GM18858 (cell line): Measurements from ENCODE around the gene VWA8.
"Not testable (repeated sequence)": the region's sequence is repeated elsewhere in the genome, so short reads cannot be mapped to it uniquely, and the experiment has no call there.

Experiments used
- ATAC-seq: cut with Tn5 transposase; IDR thresholded peaks from one replicate; pipeline ENCODE4 v1.9.1; 2021; ENCODE audit not compliant: unreplicated experiment

The VWA8 gene

DNA sequence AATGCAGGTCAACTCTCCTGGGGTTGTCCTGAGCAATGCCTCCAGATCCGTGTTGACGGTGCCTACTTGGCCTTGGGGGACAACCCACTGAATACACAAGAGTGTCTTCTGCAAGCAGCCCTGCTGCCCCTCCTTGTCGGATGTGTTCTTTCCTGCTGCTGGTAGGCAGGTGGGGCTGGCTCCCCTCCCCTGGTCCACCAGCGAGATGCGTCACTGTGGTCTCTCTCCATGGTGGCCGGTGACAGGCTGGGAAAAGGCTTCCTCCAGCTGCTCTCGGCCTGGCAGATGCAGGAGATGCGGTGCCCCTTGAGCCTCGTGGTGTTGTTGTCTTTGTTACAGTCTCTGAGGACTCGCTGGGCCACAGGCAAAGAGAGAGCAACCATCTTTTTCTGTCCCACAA is 418.6 kb downstream of the VWA8 start:
- no peak for ATAC-seq

DNA sequence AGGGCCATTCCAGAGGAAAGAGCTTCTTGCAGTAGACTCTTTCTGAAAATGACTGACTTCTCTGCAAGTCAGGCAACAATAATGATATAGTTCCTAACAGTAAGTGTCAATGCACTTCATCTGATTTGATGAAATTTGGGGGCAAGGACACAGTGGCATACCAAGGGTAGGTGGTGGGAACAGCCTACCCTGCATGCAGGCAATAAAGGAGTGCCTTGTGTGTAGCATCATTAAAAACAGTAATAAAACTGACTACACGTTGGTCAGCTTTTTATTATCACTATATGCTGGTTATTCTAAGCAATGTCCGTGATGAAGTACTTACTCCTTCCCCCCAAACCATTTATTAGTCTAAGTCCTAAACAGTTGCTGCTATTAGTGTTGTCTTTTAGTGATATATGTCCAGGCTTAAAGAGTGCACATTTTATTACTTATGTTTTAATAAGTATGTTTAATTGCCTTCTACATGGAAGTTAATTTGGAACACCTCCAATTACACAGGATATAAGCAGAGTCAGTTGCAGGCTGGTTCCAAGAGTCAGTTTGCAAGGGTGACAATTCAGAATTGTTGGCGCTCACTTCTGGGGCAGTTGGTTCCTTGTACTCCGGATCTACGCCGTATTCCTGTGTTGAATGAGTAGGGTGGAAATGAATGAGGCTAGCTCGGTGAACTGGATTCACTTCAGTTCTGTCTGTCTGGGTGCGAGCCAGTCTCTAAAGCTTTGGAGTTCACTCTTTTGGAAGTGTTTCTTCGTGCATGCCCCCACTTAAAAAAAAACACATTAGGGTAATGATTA is 419.6 kb downstream of the VWA8 start:
- no peak for ATAC-seq

DNA sequence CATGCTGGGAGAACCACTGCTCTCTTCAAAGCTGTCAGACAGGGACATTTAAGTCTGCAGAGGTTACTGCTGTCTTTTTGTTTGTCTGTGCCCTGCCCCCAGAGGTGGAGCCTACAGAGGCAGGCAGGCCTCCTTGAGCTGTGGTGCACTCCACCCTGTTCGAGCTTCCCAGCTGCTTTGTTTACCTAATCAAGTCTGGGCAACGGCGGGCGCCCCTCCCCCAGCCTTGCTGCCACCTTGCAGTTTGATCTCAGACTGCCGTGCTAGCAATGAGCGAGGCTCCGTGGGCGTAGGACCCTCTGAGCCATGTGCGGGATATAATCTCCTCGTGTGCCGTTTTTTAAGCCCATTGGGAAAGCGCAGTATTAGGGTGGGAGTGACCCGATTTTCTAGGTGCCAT is 420.7 kb downstream of the VWA8 start:
- ATAC-seq: not testable (repeated sequence)

DNA sequence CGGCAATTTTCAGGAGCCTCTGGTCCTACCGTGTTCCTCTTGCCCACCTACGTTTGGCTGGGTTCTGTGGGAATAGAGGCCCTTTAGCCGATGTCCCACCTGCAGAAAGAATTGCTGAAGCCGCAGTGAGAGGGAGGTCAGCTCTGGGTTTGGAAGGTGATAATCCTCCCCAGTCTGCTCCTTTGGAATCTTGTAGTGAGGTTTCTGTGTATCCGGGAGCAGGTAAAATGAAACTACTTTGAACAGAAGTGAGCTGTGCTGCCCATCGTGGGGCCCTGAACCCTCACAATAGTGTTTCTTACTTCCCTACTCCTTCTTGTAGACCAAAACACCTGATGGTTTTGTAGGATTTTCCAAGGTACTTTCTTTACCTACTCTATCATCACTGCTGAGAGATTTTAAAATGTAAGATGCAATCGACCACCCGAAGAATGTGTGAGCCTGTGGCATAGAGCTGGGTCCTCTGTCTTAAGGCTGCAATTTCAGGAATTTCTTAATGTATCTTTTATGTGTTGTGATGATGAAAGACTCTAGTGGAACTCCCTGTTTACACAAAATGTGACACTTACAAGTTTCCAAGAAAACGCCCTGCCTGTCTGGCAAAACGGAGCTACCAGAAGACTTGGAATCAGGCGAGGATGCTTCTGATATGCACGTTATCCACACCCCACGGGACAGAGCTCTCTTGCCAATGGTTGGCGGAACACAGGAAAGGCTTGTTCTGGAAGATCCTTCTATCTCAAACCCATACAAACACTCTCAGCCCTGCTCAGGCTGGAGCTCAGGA is 427.4 kb downstream of the VWA8 start:
- ATAC-seq: no peak

DNA sequence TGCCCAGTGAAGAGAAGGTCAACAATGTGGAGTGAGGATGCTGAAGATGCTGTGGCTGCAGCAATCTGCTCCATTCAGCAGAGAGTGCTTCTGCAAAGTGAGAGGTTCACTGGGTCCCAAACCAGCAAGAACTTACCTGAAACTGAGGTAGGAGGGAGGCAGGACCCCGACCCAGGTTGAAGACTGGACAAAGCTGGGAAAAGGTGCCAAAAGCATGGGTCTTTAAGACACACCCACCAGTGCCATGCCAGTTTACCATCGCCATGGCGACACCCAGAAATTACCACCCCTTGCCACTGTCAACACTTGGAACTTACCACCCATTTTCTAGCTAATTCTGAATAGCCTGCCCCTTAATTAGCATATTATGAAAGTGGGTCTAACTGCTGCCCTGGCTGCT is 432.9 kb downstream of the VWA8 start:
- ATAC-seq: no peak

DNA sequence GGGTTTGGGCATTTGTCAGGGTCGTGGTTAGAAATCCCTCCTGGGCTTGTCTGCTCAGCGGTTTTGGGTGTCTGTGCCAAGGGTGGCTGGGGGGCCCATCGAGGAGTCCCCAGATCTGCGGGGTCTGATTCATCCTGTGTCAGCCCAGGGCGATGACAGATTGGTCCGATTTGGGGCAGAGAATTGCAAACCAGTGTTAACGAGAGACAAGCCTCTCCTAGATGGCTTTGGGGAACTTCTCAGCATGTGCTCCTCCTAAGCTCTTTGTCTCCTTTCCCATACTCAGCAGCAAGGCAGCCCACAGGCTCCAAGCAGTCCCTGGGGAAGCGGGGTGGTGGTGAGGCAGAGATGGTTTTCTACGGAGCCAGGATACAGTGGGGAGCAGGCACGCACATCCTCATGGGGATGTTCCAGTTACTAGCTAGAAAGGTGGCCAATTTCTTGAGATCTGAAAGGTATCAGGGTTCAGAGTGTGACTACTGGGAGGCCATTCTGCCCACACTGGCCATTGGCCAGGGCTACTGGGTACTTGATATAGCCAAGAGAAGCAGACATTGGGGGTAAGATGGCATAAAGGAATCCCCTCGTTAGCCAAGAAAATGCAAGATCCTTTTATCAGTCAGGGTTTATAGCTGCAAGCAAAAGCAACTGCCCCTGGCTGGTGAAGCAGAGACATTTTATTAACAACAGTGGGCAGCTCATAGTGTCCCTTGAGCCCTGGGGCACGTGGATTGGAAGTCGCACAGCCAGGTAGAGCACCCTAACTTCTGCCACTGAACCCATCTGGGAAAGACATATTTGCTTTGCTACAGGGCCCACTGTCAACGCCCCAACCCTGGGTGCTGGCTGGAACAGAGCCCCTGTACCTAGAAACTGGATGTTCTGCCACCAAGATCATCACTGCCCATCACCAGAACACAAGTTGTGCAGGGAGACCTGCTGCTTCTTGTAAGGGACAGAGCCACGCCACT is 440.0 kb downstream of the VWA8 start:
- ATAC-seq: no peak

DNA sequence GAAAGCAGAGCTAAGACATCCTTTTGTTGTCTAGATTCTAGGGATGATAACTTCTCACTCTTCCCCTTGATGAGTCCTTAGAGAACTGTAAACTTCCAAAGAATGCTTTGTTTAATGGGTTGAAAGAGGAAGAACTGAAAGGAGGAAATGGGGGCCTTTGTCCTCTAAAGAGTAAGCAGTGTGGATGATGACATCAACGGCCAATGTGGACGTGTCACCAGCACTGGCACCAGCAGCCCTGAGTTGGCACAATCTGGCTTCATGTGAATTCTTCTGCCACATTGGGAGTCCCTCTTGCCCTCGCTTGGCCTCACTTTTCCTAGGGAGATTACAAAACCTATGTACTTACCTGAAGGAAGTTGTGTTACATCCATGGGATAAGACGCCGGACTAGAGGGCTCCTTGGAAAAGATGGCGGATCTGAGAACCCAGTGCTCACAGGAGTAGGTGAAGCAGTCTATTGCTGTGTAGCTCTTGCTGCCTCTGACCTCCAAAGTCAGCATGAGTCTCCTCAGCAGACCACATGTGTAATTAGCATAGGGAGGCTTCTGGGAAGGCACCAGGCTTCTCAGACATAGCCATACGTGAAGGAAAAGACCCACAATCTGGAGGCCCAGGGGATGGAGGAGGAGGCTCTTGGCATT is 440.8 kb downstream of the VWA8 start:
- no peak for ATAC-seq
